ENCODE results near the gene ABCA4.

- no peak for TF ChIP-seq POLR2A (IDR thresholded peaks at IDR 0.05)
- TF ChIP-seq CTCF (IDR thresholded peaks at IDR 0.05), result no peak
Measured at GRCh38 chr1:94013367-94013878, 107.5 kb downstream of the ABCA4 start.

All from stomach (tissue), 4 donors.